Activated CD8-positive, alpha-beta T cell treated with anti-CD3 and anti-CD28 coated beads for 36 hours (primary cell): ENCODE measurements around the gene FAM131C. TPM values are rescaled to one million over a fixed set of nuclear protein-coding genes. Genes with fewer than 3 reads are reported as not detected.
A peak's percentile ranks its signal among the peaks of the same experiment; 100 is the strongest.
"Not testable (repeated sequence)": the region's sequence is repeated elsewhere in the genome, so short reads cannot be mapped to it uniquely, and the experiment has no call there.

Experiments
- ATAC-seq: fragments of 200-7000 bp; cut with Tn5 transposase; one replicate; pipeline ENCODE4 v1.10.0; 2021; ENCODE audit warnings: mild to moderate bottlenecking, moderate library complexity
- CTCF ChIA-PET: fragments of 350-600 bp; sonication (Branson Sonifier 250); formaldehyde crosslinking; loops from one replicate; lab custom pipeline; 2021; ENCODE audit warnings: antibody characterized with exemption; lab: Charles Lee
- POLR2A ChIA-PET: fragments of 350-600 bp; sonication (Branson Sonifier 250); formaldehyde crosslinking; loops from one replicate; lab custom pipeline; 2021; ENCODE audit warnings: antibody characterized with exemption; lab: Charles Lee
- DNase-seq: peaks from one replicate; pipeline ENCODE4 v3.0.0-alpha.2; 2020
- H3K27ac Mint-ChIP-seq: one replicate; pipeline ENCODE4 v1.8.0; 2021; ENCODE audit warnings: mild to moderate bottlenecking, mixed read lengths
- H3K27me3 Mint-ChIP-seq: one replicate; pipeline ENCODE4 v1.8.0; 2021; ENCODE audit warnings: mixed read lengths
- H3K36me3 Mint-ChIP-seq: one replicate; pipeline ENCODE4 v1.8.0; 2021; ENCODE audit warnings: low read depth, mixed read lengths
- H3K4me1 Mint-ChIP-seq: one replicate; pipeline ENCODE4 v1.8.0; 2021; ENCODE audit warnings: low read depth, mixed read lengths
- H3K4me3 Mint-ChIP-seq: one replicate; pipeline ENCODE4 v1.8.0; 2021; ENCODE audit warnings: mild to moderate bottlenecking, moderate library complexity, mixed read lengths
- H3K9me3 Mint-ChIP-seq: one replicate; pipeline ENCODE4 v1.8.0; 2021; ENCODE audit warnings: mixed read lengths
- CTCF ChIP-seq: fragments of 200-600 bp; IDR thresholded peaks from one replicate; pipeline ENCODE4 v1.8.0; 2022; ENCODE audit warnings: antibody characterized with exemption, mild to moderate bottlenecking
- intact Hi-C: fragments of 100-400 bp; cut with micrococcal nuclease; formaldehyde crosslinking; loops from one replicate; pipeline ENCODE4 v1.10.0; 2022
- total RNA-seq, 2 experiments: library from RNA; stranded (reverse); gene quantifications; one replicate each; pipeline ENCODE4 v1.2.3, GENCODE V29; 2021

Gene FAM131C
- total RNA-seq, 2 experiments from 2014 or later: 0.70 to 0.87 TPM

DNA sequence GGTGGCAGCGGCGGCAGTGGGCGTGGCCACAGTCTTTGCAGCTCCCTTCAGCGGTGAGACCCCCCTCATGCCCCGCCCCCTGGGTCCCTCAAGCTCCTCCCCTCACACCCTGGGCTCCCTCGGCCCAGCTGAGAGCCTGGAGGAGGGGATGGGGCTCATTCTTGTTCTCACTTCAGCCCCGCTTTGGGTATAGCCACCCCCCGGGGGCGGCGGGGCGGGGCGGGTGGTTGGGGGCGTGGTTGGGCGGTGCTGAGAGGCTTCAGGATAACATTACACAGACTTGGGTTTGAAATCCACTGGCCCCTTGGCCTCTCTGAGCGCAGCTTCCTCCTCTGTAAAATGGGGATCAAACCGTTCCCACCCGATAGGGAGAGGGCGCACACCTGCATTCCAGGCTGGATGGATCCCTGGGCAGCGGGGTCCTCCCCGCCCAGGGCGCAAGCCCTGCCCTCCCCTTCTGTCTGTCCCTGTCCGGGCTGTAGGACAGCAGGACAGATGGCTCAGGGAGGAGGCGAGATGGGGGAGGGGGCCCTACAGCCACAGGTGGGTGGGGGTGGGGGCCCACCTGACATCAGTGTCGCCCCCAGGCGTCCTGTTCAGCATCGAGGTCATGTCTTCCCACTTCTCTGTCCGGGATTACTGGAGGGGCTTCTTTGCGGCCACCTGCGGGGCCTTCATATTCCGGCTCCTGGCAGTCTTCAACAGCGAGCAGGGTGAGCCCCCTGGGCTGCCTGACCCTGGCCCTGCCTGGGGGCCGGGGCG is 46.5 kb downstream of the FAM131C start:
- H3K4me1 Mint-ChIP-seq: peaks cover 3% of the 10 kb centered on the region
- ChIA-PET CTCF (no interaction called here), POLR2A (no interaction called here)
- intact Hi-C loops: no loop called here
- H3K9me3 Mint-ChIP-seq: no peaks in the 10 kb centered on the region
- no peak overlapping the region for H3K4me3 Mint-ChIP-seq
- H3K36me3 Mint-ChIP-seq: no peaks in the 10 kb centered on the region
- peak; percentile 60 for ATAC-seq
- H3K27me3 Mint-ChIP-seq: peaks cover 15% of the 10 kb centered on the region
- peak; percentile 48 for DNase-seq
- TF ChIP-seq CTCF: no peak
- H3K27ac Mint-ChIP-seq: no peak overlapping the region

- peaks cover 15% of the 10 kb centered on the region for H3K27me3 Mint-ChIP-seq
- DNase-seq, H3K4me3 Mint-ChIP-seq, H3K27ac Mint-ChIP-seq, ATAC-seq, intact Hi-C loops, CTCF ChIA-PET, POLR2A ChIA-PET, H3K4me1 Mint-ChIP-seq, H3K36me3 Mint-ChIP-seq, H3K9me3 Mint-ChIP-seq: not testable (repeated sequence)
Observed at GRCh38 chr1:16026302-16026701, 47.1 kb downstream of the FAM131C start.

DNA sequence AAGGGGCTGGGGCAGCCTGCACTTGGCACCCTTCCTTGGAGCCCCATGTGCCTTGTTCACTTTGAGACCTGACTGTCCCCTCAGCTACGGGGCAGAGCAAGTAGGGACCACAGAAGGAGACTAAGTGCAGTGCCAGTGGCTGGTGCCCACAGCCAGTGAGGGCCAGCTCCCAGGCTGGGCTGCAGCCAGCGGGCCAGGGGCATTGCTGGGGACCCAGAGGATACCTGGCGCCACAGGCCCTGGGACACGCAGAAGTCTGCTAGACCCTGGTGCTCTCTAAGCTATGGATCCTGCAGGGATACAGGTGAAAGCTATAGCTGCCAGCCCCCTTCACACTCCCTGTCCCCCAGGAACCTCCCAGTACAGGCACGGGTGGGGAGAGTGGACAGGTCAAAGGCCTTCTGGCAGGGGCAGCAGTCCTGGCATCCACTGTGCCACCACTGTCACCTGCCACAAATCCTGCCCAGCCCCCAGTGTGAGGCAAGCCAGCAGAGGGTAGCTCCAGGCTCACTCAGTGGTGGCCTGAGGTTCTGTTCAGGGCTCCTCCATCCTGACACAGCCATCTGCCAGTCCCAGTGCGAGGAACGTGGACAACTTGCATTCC is 50.3 kb downstream of the FAM131C start:
- Mint-ChIP-seq H3K27ac (no peak overlapping the region), H3K27me3 (peaks cover 5% of the 10 kb centered on the region), H3K36me3 (no peaks in the 10 kb centered on the region), H3K4me3 (no peak overlapping the region), H3K4me1 (peaks cover 3% of the 10 kb centered on the region), H3K9me3 (no peaks in the 10 kb centered on the region)
- intact Hi-C loops: no loop called here
- ATAC-seq (no peak), DNase-seq (no peak)
- ChIA-PET POLR2A (no interaction called here), CTCF (no interaction called here)
- TF ChIP-seq CTCF: no peak

DNA sequence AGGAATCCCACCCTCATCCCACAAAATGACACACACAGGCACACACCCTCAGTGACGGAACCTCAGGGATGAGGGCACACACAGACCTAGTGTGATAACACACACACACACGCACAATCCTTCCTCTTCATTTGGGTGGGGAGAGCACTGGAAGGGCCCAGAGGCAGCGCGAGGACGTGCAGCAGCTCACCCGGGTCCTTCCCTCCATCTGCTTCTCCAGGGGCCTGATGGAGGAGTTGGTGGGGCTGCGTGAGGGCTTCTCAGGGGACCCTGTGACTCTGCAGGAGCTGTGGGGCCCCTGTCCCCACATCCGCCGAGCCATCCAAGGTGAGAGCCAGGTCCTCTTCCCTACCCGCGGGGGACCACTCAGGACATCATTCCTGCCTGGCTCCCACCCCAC is 51.1 kb downstream of the FAM131C start:
- no peaks in the 10 kb centered on the region for H3K4me1 Mint-ChIP-seq

DNA sequence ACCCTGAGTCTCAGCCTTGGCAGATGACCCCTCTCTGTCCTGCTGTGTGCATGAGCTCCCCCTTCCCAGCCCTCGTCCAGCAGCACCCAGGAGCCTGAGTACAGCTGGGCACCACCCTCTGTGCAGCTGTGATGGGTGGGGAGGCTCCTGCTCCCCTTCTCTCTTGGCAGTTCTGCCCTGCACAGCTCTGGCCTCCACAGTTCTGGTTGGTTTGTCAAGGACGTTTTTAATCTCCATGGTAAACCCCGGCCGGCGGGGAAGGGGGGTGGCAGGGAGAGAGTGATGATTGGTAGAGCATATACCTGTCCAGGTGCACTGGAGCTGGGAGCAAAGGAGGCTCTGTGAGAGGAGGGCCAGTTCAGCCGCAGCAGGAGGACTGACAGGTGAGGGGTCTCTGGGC is 51.8 kb downstream of the FAM131C start, which contains the start of gene CLCNKA:
Gene CLCNKA (plus strand): TSS at position 356 of the 400 bp plus-strand sequence. CDS start 584 bp downstream, outside the sequence.
- ChIA-PET POLR2A (no interaction called here), CTCF (interaction anchor here (1.0 kb wide), 1 partner anchor 12 kb away, joined by 3 read pairs; no protein-coding TSS in a partner anchor)
- ATAC-seq (no peak), DNase-seq (no peak)
- H3K9me3 Mint-ChIP-seq: no peaks in the 10 kb centered on the region
- H3K36me3 Mint-ChIP-seq: no peaks in the 10 kb centered on the region
- no peak within 1 kb of the TSS for H3K4me3 Mint-ChIP-seq
- no peaks in the 10 kb centered on the region for H3K4me1 Mint-ChIP-seq
- intact Hi-C loops: no loop called here
- H3K27me3 Mint-ChIP-seq: no peaks in the 10 kb centered on the region
- no peak for TF ChIP-seq CTCF
- no peak within 1 kb of the TSS for H3K27ac Mint-ChIP-seq

More for the DNA sequence above, 51.1 kb downstream of the FAM131C start:
- DNase-seq (no peak), ATAC-seq (no peak)
- Mint-ChIP-seq H3K36me3 (no peaks in the 10 kb centered on the region), H3K27ac (no peak overlapping the region), H3K27me3 (no peaks in the 10 kb centered on the region), H3K4me3 (no peak overlapping the region), H3K9me3 (no peaks in the 10 kb centered on the region)
- TF ChIP-seq CTCF: no peak
- ChIA-PET CTCF (interaction anchor here (0.7 to 1.0 kb wide), 2 partner anchors 13 to 231 kb away, joined by 3 read pairs; no protein-coding TSS in a partner anchor), POLR2A (no interaction called here)
- intact Hi-C loops: no loop called here

DNA sequence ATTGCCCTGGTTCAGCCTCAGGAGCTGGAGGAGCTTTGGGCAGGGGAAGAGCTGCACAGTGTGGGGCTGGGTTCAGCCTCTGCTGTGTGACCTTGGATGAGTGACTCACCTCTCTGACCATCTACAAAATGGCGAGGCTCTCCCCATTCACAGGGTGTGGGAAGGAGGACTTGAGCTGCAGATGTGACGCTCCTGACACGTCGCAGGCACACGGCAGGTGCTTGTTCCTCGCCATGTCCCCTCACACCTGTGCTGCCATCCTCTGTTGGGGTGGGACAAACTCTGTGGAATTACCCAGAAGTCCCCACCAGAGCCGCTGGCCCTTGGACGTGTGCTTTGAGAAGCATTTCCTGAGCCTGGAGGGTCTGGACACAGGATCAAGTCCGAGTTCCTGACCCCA is 52.6 kb downstream of the FAM131C start:
- CTCF ChIA-PET: interaction anchor here (1.7 kb wide), 1 partner anchor 11 kb away, joined by 8 read pairs; no protein-coding TSS in a partner anchor
- H3K27ac Mint-ChIP-seq, H3K4me3 Mint-ChIP-seq, POLR2A ChIA-PET, ATAC-seq, H3K36me3 Mint-ChIP-seq, H3K9me3 Mint-ChIP-seq, H3K4me1 Mint-ChIP-seq, intact Hi-C loops, H3K27me3 Mint-ChIP-seq, DNase-seq: not testable (repeated sequence)
